GM23248 (cell line): Measurements from ENCODE around the gene TMEM164. TPM values are rescaled to one million over a fixed set of nuclear protein-coding genes. Genes with fewer than 3 reads are reported as not detected.

ENCODE experiments used
- DNase-seq: peaks from one replicate; pipeline ENCODE4 v3.0.0-alpha.2; 2015
- H2AFZ ChIP-seq: fragments of 200-600 bp; sonication (generic); 2 replicates; pipeline ENCODE4 v1.6.1; 2016; ENCODE audit warnings: antibody characterized with exemption
- H3F3A ChIP-seq: fragments of 200-600 bp; sonication (generic); 2 replicates; pipeline ENCODE4 v1.6.1; 2016; ENCODE audit warnings: mild to moderate bottlenecking, antibody characterized with exemption, mixed run types; ENCODE audit not compliant: insufficient read depth
- H3K27ac ChIP-seq: fragments of 200-600 bp; sonication (generic); 2 replicates; pipeline ENCODE4 v1.5.1; 2016; ENCODE audit warnings: mild to moderate bottlenecking
- H3K27me3 ChIP-seq: fragments of 200-600 bp; sonication (generic); replicated peaks from 2 replicates; pipeline ENCODE4 v1.6.1; 2016; ENCODE audit warnings: mild to moderate bottlenecking; ENCODE audit not compliant: insufficient read depth
- H3K36me3 ChIP-seq: fragments of 200-600 bp; sonication (generic); 2 replicates; pipeline ENCODE4 v1.6.1; 2016; ENCODE audit warnings: low read depth, mild to moderate bottlenecking
- H3K4me1 ChIP-seq: fragments of 200-600 bp; sonication (generic); 2 replicates; pipeline ENCODE4 v1.6.1; 2016; ENCODE audit warnings: mild to moderate bottlenecking; ENCODE audit not compliant: insufficient read depth
- H3K4me2 ChIP-seq: fragments of 200-600 bp; sonication (generic); one replicate; pipeline ENCODE4 v1.6.1; 2016; ENCODE audit warnings: mild to moderate bottlenecking; ENCODE audit not compliant: unreplicated experiment
- H3K4me3 ChIP-seq: fragments of 200-600 bp; sonication (generic); 2 replicates; pipeline ENCODE4 v1.5.1; 2016; ENCODE audit warnings: mild to moderate bottlenecking
- H3K79me2 ChIP-seq: fragments of 200-600 bp; sonication (generic); 2 replicates; pipeline ENCODE4 v1.6.1; 2016; ENCODE audit warnings: mild to moderate bottlenecking; ENCODE audit not compliant: insufficient read depth
- H3K9ac ChIP-seq: fragments of 200-600 bp; sonication (generic); 2 replicates; pipeline ENCODE4 v1.6.1; 2016; ENCODE audit warnings: mild to moderate bottlenecking
- H3K9me2 ChIP-seq: fragments of 200-600 bp; sonication (generic); 2 replicates; pipeline ENCODE4 v1.6.1; 2016; ENCODE audit warnings: mixed run types, mild to moderate bottlenecking, moderate library complexity; ENCODE audit not compliant: insufficient read depth
- H3K9me3 ChIP-seq: fragments of 200-600 bp; sonication (generic); one replicate; pipeline ENCODE4 v1.6.1; 2017; ENCODE audit warnings: low read depth
- H4K20me1 ChIP-seq: fragments of 200-600 bp; sonication (generic); 2 replicates; pipeline ENCODE4 v1.6.0; 2016; ENCODE audit not compliant: insufficient read depth
- EZH2 ChIP-seq: fragments of 200-600 bp; sonication (generic); IDR thresholded peaks from 2 replicates; pipeline ENCODE4 v1.6.1; 2018; ENCODE audit warnings: antibody characterized with exemption, mild to moderate bottlenecking; ENCODE audit not compliant: insufficient read depth, poor library complexity, severe bottlenecking
- EZH2phosphoT487 ChIP-seq: fragments of 200-600 bp; sonication (generic); IDR thresholded peaks from 2 replicates; pipeline ENCODE4 v1.6.1; 2018; ENCODE audit warnings: antibody characterized with exemption, moderate library complexity, mild to moderate bottlenecking, low read depth; ENCODE audit not compliant: insufficient read depth
- WGBS, 2 experiments: methylation state at CpG; one replicate each; pipeline ENCODE4 v1.1.6; 2015 to 2017; ENCODE audit warnings: low lambda C conversion rate in 2 of 2, low coverage in 1 of 2; ENCODE audit errors: missing lambda C conversion rate in 2 of 2; 5-methylcytosine and 5-hydroxymethylcytosine counted together
- in situ Hi-C: fragments of 300-500 bp; cut with MboI; formaldehyde crosslinking; loops from 2 replicates; pipeline ENCODE4 v1.15.0; 2020
- polyA plus RNA-seq: library from polyadenylated mRNA; unstranded; fragments of >200 nt; fragmentation: Nextera tagmentation; extraction: Ambion mirVana; gene quantifications from 2 replicates; pipeline ENCODE4 v1.2.1, GENCODE V29; 2016
- total RNA-seq: library from RNA; depleted of rRNA; stranded (reverse); fragments of >200 nt; shearing (Covaris generic); gene quantifications from 2 replicates; pipeline ENCODE4 v1.2.3, GENCODE V29; 2014

The TMEM164 gene
- total and polyA plus RNA-seq, 2 experiments from 2014 or later = 1.4 to 9.1 TPM

GRCh38 chrX:110103344-110103743 is 100.4 kb downstream of the TMEM164 start:
- Histone ChIP-seq H3K4me2 (no peak overlapping the region), H3K27me3 (no peaks in the 10 kb centered on the region), H3K79me2 (no peaks in the 10 kb centered on the region), H3K4me1 (no peaks in the 10 kb centered on the region), H3F3A (no peaks in the 10 kb centered on the region), H3K9ac (no peak overlapping the region), H2AFZ (no peak overlapping the region), H3K9me3 (no peaks in the 10 kb centered on the region), H4K20me1 (no peaks in the 10 kb centered on the region), H3K9me2 (no peaks in the 10 kb centered on the region), H3K27ac (no peak overlapping the region), H3K36me3 (no peaks in the 10 kb centered on the region), H3K4me3 (no peak overlapping the region)
- in situ Hi-C loops = no loop called here
- TF ChIP-seq EZH2 (no peak), EZH2phosphoT487 (no peak)
- WGBS, 2 experiments = 88 to 100% methylated on average over 1 of the region's 1 CpG
- DNase-seq = no peak

- in situ Hi-C loops = no loop called here
- Histone ChIP-seq H3F3A (no peaks in the 10 kb centered on the region), H3K4me2 (no peak overlapping the region), H3K4me3 (no peak overlapping the region), H3K27ac (no peak overlapping the region), H2AFZ (no peak overlapping the region), H3K4me1 (no peaks in the 10 kb centered on the region), H3K36me3 (no peaks in the 10 kb centered on the region), H3K27me3 (no peaks in the 10 kb centered on the region), H3K9me2 (no peaks in the 10 kb centered on the region), H4K20me1 (no peaks in the 10 kb centered on the region), H3K9ac (no peak overlapping the region), H3K79me2 (no peaks in the 10 kb centered on the region), H3K9me3 (no peaks in the 10 kb centered on the region)
- DNase-seq = no peak
- TF ChIP-seq EZH2 (no peak), EZH2phosphoT487 (no peak)
- WGBS, 2 experiments = 71 to 74% methylated on average over 3 of the region's 3 CpGs
Measured at GRCh38 chrX:110104078-110104477, 101.2 kb downstream of the TMEM164 start.

- H3K27me3 ChIP-seq = no peaks in the 10 kb centered on the region
- no peak overlapping the region for H3K4me3 ChIP-seq
- no peaks in the 10 kb centered on the region for H3K4me1 ChIP-seq
- no peaks in the 10 kb centered on the region for H3K9me3 ChIP-seq
- H3K27ac ChIP-seq = no peak overlapping the region
- H3K36me3 ChIP-seq = no peaks in the 10 kb centered on the region
- in situ Hi-C loops = no loop called here
- H3F3A ChIP-seq = no peaks in the 10 kb centered on the region
- H3K79me2 ChIP-seq = no peaks in the 10 kb centered on the region
- no peak overlapping the region for H2AFZ ChIP-seq
- no peak overlapping the region for H3K9ac ChIP-seq
- WGBS, 2 experiments = 92 to 94% methylated on average over 3 of the region's 3 CpGs
- TF ChIP-seq EZH2phosphoT487 (no peak), EZH2 (no peak)
- no peak overlapping the region for H3K4me2 ChIP-seq
- DNase-seq = no peak
- no peaks in the 10 kb centered on the region for H3K9me2 ChIP-seq
- H4K20me1 ChIP-seq = no peaks in the 10 kb centered on the region
Measured at GRCh38 chrX:110108381-110108821, 105.5 kb downstream of the TMEM164 start.

GRCh38 chrX:110114260-110114776 is 111.4 kb downstream of the TMEM164 start:
- Histone ChIP-seq H3F3A (no peaks in the 10 kb centered on the region), H3K79me2 (no peaks in the 10 kb centered on the region), H3K9me3 (no peaks in the 10 kb centered on the region), H3K4me2 (no peak overlapping the region), H3K9me2 (no peaks in the 10 kb centered on the region), H3K4me1 (no peaks in the 10 kb centered on the region), H3K36me3 (no peaks in the 10 kb centered on the region), H3K9ac (no peak overlapping the region), H4K20me1 (no peaks in the 10 kb centered on the region), H2AFZ (no peak overlapping the region), H3K27me3 (no peaks in the 10 kb centered on the region), H3K4me3 (no peak overlapping the region), H3K27ac (no peak overlapping the region)
- DNase-seq = no peak
- 77 to 82% methylated on average over 4 of the region's 4 CpGs for WGBS, 2 experiments
- TF ChIP-seq EZH2 (no peak), EZH2phosphoT487 (no peak)
- in situ Hi-C loops = no loop called here
